Kidney tubule cell (primary cell): ENCODE data around the gene FNDC5.
A peak's percentile ranks its signal among the peaks of the same experiment; 100 is the strongest.

ENCODE experiments used
- DNase-seq: peaks from one replicate; pipeline ENCODE4 v3.0.0-alpha.2; 2018; ENCODE audit warnings: low spot score

FNDC5 gene

DNA sequence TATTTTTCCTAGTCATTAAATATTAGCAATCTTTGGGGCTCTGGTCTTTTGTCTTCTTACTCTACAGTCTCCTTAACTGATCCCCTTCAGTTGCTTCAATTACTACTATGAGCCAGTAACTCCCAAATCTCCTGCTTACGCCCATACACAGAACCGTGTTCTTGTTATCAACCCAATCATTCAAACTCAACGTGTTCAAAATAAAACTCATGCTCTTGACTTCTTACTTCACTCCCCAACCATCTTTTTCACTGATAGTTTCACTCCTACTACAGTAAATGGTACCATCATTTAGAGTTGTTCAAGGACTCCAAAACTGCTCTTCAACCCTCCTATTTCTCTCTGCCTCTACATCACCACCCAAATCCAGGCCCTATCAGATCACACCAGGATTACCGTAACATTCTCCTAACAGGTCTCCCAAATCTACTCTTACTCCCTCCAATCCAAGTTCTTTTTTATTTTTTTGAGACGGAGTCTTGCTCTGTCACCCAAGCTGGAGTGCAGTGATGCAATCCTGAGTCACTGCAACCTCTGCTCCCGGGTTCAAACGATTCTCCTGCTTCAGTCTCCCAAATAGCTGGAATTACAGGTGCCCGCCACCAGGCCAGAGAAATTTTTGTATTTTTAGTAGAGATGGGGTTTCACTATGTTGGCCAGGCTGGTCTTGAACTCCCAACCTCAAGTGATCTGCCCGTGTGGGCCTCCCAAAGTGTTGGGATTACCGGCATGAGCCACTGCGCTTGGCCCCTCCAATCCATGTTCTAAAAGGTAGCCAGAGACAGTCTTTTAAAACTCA, 56.6 kb downstream of the FNDC5 start:
- DNase-seq: peak; percentile 46
